GM19025 (cell line): ENCODE results near the gene MRPL43.

ENCODE experiments used
- ATAC-seq: cut with Tn5 transposase; IDR thresholded peaks from one replicate; pipeline ENCODE4 v1.9.1; 2021; ENCODE audit warnings: mild to moderate bottlenecking, low read depth, moderate library complexity; ENCODE audit not compliant: unreplicated experiment

MRPL43 gene

DNA sequence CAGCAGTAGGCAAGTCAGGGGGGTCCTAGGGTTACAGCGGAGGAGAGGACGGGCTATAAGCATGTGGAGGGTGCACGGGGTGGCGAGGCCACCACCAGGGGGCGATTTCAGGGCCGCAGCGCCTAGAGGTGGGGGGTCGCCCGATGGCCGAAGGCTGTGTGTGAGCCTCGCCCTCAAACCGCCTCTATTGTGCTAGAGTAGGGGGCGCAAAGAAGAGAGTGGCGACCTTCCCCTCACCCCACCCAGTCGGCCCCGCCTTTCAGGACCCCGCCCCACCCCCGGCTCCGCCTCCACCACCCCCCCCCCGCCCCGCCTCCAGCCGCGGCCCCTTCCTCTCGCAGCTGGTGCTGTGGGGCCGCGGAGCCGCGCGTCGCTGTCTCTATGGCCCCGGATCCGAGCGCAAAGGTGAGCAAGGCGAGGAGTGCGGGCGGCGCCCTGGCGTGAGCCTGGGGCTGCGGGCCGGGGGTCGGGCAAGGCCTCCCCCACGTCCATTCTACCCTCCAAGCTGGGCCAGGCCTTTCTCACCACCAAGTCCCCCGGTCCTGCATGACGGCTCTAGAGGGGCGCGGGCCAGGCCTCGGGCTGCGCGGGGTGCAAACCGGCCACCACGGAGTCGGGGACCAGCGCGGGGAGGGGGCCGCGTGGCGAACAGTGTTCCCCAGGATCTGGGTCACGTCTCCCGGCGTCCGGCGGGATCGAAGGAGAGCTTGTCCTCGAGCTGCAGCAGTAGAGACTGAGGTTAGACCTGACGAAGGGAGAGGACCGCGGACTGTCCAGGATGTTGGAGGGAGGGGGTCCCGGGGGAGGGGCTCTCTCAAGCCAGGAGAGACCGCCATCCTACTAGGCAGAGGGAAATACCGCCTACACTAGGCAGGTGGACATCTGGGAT lies 17.9 kb downstream of the MRPL43 start, which contains the start of gene SEMA4G:
SEMA4G (plus strand) TSS at position 318 of the 889 bp plus-strand sequence. CDS start 3,409 bp downstream, outside the sequence.
- no peak for ATAC-seq

GRCh38 chr10:100968863-100969186 lies 18.5 kb downstream of the MRPL43 start:
- ATAC-seq = no peak

GRCh38 chr10:100968062-100968736 lies 19.1 kb downstream of the MRPL43 start:
- ATAC-seq = no peak

- ATAC-seq = no peak
These were observed 20.0 kb downstream of the MRPL43 start for GRCh38 chr10:100967332-100967731.

- no peak for ATAC-seq
These were observed 20.4 kb downstream of the MRPL43 start for GRCh38 chr10:100966887-100967286.

DNA sequence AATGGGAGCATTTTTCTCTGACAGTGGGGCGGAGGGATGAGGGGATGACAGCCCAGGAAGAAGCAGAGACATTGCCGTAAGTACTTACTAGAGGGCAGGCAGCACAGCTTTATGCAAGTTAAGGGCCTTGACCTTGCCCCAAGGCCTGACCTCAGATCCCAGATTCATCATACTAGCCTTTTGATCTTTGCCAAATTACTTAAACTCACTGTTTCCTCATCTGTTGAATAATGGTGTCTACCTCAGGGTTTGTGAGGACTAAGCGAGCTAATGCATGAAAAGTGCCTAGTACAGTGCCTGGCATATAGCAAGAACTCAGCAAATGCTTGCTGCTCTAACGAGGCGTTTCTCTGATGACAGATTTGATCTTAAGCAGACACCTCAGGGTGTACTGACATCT lies 21.5 kb downstream of the MRPL43 start:
- no peak for ATAC-seq

- ATAC-seq = no peak
These were observed 23.5 kb downstream of the MRPL43 start for GRCh38 chr10:100963826-100964225.

DNA sequence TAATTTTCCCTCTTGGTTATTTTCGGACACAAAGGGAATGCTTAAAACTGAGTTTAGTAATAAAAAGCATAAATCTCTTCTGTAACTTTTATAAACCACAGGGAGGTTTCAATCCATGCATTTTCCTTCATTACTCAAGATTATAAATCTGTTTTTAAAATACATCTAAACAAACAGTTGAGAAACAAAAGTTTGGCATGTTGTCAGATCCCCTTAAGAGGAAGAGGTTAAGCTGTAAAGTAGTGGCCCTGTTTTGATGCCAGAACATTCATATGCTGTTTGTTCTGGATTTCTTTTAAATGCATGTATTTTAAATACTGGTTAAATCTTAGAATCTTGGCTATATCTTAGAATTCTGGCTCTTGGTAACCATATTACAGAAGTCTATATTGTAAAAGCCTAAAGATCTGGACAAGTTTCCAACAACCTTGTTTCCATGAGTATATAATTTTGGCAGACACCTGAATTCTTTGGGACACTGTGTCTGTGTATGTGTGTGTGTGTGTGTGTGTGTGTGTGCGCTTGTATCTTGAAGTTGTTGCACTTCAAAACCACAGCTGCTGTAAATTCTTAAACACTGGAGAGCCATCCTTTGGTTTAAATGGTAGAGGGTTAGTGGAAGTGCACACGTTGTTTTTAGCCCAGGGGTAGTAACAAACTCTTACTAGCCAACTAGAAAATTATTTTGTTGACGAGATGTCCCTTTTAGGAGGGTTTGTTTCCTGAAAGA lies 24.8 kb downstream of the MRPL43 start:
- no peak for ATAC-seq

DNA sequence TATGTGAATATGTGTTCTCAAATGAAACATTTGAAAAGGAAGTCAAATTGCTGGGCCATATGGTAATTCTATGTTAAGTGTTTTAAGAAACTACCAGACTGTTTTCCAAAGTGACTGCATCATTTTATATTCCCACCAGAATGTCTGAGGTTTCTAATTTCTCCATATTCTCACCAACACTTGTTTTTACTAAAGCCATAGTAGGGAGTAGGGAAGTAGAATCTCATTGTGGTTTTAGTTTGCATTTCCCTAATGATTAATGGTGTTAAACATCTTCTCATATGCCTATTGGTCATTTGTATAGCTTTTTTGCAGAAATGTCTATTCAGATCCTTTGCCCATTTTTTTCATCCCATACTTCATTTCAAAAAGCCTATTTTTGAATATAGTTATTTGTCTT lies 27.0 kb downstream of the MRPL43 start:
- no peak for ATAC-seq

GRCh38 chr10:100948916-100949315 lies 38.4 kb downstream of the MRPL43 start:
- no peak for ATAC-seq

- no peak for ATAC-seq
These were observed 41.5 kb downstream of the MRPL43 start for GRCh38 chr10:100945754-100946153.

- no peak for ATAC-seq
These were observed 43.8 kb downstream of the MRPL43 start for GRCh38 chr10:100943508-100943907.

DNA sequence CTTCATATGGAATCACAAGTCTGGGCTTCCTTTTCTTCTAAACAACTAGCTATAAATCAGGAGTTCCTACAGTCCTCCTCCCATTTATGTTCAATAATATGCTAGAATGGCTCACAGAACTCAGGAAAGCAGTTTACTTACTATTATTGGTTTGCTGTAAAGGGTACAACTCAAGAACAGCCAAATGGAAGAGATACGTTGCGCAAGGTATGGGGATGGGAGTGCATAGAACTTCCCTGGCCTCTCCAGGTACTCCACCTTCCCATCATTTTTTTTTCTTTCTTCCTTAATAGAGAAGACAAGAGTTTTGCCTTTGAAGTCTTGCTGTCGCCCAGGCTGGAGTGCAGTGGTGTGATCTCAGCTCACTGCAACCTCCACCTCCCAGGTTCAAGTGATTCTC lies 45.1 kb downstream of the MRPL43 start:
- no peak for ATAC-seq

DNA sequence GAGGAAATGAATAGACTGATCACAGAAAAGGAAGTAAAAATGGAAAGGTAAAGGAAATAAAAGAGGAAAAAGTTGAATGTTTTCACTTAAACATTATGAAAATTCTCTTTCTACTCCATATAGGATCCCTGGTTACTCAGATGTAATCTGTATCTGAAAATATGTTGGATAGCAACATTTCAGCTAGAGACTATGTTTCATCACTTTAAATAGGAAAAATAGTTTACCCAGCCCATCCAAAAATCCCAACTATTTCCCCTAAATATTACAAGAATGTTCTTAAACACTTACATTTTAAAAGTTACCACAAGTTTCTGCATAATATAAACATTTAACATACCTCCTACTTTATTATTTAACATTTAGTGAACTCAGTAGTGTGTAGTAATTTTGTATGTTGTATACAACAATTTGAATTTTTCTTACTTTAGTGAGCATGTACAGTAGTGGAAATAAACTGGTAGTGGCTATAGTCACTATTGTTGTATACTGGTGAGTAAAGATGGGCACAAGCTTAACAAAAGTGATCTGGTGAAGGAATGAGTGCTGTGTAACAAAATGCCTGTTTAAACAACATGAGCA lies 47.4 kb downstream of the MRPL43 start:
- no peak for ATAC-seq
